PFSK-1 (cell line): Measurements from ENCODE around the gene C3orf18.

Source experiments
- FOXP2 ChIP-seq: optimal IDR thresholded peaks from 2 replicates; pipeline ENCODE3; 2011; ENCODE audit warnings: borderline replicate concordance, control low read depth, inconsistent platforms; ENCODE audit not compliant: insufficient read depth; ENCODE audit errors: extremely low read length, extremely low read depth
- POLR2AphosphoS5 ChIP-seq: IDR thresholded peaks from 2 replicates; pipeline ENCODE4 v1.6.1; 2012; ENCODE audit warnings: low read depth, mild to moderate bottlenecking, control low read depth, low read length, moderate library complexity
- REST ChIP-seq, 2 experiments: IDR thresholded peaks; 2 replicates each; pipeline versions ENCODE4 v1.6.1 to v1.8.0; 2011 to 2012; ENCODE audit warnings: low read depth in 2 of 2, low read length in 2 of 2, control low read depth in 1 of 2, inconsistent platforms in 1 of 2, mild to moderate bottlenecking in 1 of 2, moderate library complexity in 1 of 2; ENCODE audit not compliant: insufficient read depth in 1 of 2
- SIN3A ChIP-seq: IDR thresholded peaks from 2 replicates; pipeline ENCODE4 v1.6.1; 2012; ENCODE audit warnings: mild to moderate bottlenecking, low read length, moderate library complexity, borderline replicate concordance; ENCODE audit not compliant: insufficient read depth
- TAF1 ChIP-seq: IDR thresholded peaks from 2 replicates; pipeline ENCODE4 v1.6.1; 2012; ENCODE audit warnings: low read length, control low read depth, borderline replicate concordance; ENCODE audit not compliant: insufficient read depth

Gene C3orf18

GRCh38 chr3:50609071-50609762 is 41.7 kb upstream of the C3orf18 start:
- TF ChIP-seq REST (IDR thresholded peaks at IDR 0.05; ENCODE audit: insufficient read depth in 1 of 2, low read depth in 2 of 2, low read length in 2 of 2) (no peak), TAF1 (no peak), SIN3A (no peak)

GRCh38 chr3:50608278-50608677 is 40.7 kb upstream of the C3orf18 start:
- no peak for TF ChIP-seq TAF1
- no peak for TF ChIP-seq REST (IDR thresholded peaks at IDR 0.05; ENCODE audit: insufficient read depth in 1 of 2, low read depth in 2 of 2, low read length in 2 of 2)
- no peak for TF ChIP-seq SIN3A
- no peak for TF ChIP-seq POLR2AphosphoS5
- TF ChIP-seq FOXP2: no peak

DNA sequence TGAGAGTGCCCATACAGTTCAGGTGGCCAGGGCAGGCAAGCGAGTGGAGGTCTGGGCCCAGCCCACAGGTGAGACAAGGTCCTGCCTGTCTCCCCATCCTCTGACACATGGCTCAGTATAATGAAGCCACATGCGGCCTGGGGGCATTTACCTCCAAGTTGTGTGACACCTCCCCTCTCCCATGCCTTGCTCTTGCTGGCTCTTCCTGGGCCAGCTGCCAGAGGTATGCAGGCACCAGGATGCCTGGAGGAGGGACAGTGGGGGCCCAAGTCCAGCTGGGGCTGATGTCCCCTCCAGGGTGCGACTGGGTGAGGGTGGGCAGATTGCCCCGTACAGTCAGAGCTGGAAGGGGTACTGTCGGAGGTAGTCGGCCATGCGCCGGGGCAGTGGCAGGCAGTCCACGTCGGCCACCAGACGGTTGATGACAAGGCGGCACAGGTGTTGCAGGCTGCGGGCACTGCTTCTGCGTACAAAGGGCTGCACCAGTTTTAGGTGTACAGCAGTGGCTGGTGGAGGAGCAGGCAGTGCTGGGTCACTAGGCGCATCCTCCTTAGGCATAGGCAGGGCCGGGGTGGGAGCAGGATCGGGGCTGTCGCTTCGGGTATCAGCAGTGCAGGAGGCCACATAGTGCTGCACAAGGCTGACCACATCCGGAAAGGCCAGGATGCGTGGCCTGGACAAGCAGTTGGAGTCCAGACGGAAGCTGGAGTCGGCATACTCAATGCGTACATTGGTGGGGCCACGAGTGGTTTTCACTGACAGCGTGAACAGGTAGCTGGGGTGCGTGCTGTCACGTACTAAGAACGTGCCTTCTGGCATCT is 39.9 kb upstream of the C3orf18 start:
- no peak for TF ChIP-seq REST (IDR thresholded peaks at IDR 0.05; ENCODE audit: insufficient read depth in 1 of 2, low read depth in 2 of 2, low read length in 2 of 2)
- no peak for TF ChIP-seq FOXP2
- no peak for TF ChIP-seq SIN3A
- TF ChIP-seq POLR2AphosphoS5: no peak
- TF ChIP-seq TAF1: no peak

GRCh38 chr3:50606596-50606995 is 39.0 kb upstream of the C3orf18 start:
- no peak for TF ChIP-seq FOXP2
- no peak for TF ChIP-seq REST (IDR thresholded peaks at IDR 0.05; ENCODE audit: insufficient read depth in 1 of 2, low read depth in 2 of 2, low read length in 2 of 2)
- no peak for TF ChIP-seq SIN3A
- TF ChIP-seq POLR2AphosphoS5: no peak
- TF ChIP-seq TAF1: no peak
